ENCODE data around the gene IRF3. TPM values are rescaled to one million over a fixed set of nuclear protein-coding genes. Genes with fewer than 3 reads are reported as not detected.

Gene IRF3
- total RNA-seq, 1 donor from 2014 or later, result 34.5 TPM

DNA sequence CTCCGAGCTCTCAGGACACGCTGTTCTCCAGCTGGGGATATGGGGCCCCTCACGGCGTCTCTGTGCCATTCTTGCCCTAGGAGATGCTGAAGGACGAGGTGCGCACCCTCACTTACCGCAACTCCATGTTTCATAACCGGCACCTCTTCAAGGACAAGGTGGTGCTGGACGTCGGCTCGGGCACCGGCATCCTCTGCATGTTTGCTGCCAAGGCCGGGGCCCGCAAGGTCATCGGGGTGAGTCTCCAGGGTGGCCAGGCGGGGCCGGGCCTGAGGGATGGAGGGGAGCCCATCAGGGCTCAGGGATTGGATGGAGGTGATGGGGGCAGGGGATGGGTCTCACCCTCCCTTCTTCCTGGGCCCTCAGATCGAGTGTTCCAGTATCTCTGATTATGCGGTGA lies 16.2 kb upstream of the IRF3 start:
- no peak for DNase-seq
- H3K27me3 ChIP-seq (ENCODE audit: low read depth), result no peaks in the 10 kb centered on the region
- no peak overlapping the region for H3K4me3 ChIP-seq
- H3K9me3 ChIP-seq (replicated peaks), result no peaks in the 10 kb centered on the region
- H3K4me1 ChIP-seq, result peaks cover 73% of the 10 kb centered on the region
- intact Hi-C loops (cut with micrococcal nuclease), result no loop called here
- peaks cover 59% of the 10 kb centered on the region for H3K36me3 ChIP-seq
- H3K27ac ChIP-seq (replicated peaks), result no peak overlapping the region
- TF ChIP-seq, protein P1, sequence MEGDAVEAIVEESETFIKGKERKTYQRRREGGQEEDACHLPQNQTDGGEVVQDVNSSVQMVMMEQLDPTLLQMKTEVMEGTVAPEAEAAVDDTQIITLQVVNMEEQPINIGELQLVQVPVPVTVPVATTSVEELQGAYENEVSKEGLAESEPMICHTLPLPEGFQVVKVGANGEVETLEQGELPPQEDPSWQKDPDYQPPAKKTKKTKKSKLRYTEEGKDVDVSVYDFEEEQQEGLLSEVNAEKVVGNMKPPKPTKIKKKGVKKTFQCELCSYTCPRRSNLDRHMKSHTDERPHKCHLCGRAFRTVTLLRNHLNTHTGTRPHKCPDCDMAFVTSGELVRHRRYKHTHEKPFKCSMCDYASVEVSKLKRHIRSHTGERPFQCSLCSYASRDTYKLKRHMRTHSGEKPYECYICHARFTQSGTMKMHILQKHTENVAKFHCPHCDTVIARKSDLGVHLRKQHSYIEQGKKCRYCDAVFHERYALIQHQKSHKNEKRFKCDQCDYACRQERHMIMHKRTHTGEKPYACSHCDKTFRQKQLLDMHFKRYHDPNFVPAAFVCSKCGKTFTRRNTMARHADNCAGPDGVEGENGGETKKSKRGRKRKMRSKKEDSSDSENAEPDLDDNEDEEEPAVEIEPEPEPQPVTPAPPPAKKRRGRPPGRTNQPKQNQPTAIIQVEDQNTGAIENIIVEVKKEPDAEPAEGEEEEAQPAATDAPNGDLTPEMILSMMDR (IDR thresholded peaks at IDR 0.05; ENCODE audit: borderline replicate concordance), result no peak

DNA sequence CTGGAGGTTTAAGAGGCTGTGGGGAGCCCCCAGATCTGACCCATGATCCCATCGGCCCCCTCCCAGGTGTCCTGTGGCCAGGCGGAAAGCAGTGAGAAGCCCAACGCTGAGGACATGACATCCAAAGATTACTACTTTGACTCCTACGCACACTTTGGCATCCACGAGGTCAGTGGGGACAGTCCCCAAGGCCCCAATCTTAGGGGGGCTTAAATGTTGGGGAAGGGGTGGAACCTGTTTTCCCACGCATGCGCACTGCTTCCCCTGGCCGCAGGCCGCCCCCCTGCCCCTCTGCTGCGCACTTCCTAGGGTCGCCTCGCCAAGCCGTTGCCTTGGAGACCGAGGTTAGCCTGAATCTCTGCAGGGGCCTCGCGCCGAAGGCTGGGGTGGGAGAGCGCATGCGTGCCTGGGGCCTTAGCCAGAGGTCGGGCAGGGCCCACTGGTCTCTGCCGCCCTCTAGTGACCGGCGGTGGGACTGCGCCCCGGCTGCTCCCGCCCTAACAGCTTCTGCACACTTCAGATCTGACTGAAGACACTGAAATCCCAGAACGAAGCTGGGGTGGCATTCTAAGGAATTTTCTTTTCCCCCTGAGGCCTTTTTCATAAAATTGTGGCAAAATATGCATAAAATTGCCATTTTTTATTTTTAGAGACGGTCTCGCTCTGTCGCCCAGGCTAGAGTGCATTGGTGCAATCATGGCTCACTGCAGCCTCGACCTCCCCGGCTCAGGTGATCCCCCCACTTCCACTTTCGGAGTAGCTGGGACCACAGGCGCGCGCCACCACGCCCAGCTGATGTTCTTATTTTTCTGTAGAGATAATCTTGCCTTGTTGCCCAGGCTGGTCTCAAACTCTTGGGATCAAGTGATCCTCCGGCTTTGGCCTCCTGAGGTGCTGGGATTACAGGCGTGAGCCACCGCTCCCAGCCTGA lies 15.0 kb upstream of the IRF3 start:
- intact Hi-C loops (cut with micrococcal nuclease), result no loop called here
- peak overlapping the region; percentile 51 for H3K4me3 ChIP-seq
- TF ChIP-seq, protein P1 (IDR thresholded peaks at IDR 0.05; ENCODE audit: borderline replicate concordance), result peak; percentile 100
- no peaks in the 10 kb centered on the region for H3K9me3 ChIP-seq (replicated peaks)
- H3K4me1 ChIP-seq, result peaks cover 68% of the 10 kb centered on the region
- H3K36me3 ChIP-seq, result peaks cover 49% of the 10 kb centered on the region
- no peaks in the 10 kb centered on the region for H3K27me3 ChIP-seq (ENCODE audit: low read depth)
- H3K27ac ChIP-seq (replicated peaks), result peak overlapping the region; percentile 97
- DNase-seq, result peak; percentile 90

DNA sequence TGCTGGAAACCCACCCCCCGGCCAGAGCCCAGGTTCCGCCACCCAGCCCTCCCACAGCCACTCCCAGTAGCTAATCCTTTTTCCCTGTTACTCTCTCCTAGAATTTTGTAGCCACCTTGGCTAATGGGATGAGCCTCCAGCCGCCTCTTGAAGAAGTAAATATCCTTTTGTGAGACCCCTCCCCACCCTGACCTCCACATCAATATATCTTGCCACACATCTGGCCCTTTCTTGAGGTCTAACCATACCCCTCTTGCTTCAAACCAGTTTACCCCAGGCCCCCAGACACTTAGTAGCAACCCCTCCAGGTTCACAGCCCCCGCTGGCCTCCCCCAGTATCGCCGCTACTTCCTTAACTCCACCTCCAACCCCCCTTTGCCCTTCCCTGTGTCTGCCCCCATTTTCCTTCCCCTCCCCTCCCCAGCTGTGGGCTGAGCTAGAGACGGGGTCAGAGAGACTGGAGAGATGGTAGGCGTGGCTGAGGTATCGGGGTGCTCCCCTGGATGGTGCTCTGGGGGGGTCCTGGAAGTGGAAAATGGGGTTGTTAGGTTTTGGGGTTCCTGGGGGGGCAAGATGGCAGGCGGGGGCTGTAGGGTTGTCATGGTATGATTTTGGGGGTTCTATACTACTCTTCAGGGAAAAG lies 14.2 kb upstream of the IRF3 start:
- Histone ChIP-seq H3K27ac (replicated peaks) (peak overlapping the region; percentile 97), H3K27me3 (ENCODE audit: low read depth) (no peaks in the 10 kb centered on the region), H3K4me3 (peak overlapping the region; percentile 51), H3K4me1 (peaks cover 61% of the 10 kb centered on the region), H3K9me3 (replicated peaks) (no peaks in the 10 kb centered on the region), H3K36me3 (peaks cover 41% of the 10 kb centered on the region)
- intact Hi-C loops (cut with micrococcal nuclease), result no loop called here
- TF ChIP-seq, protein P1 (IDR thresholded peaks at IDR 0.05; ENCODE audit: borderline replicate concordance), result no peak
- DNase-seq, result no peak

DNA sequence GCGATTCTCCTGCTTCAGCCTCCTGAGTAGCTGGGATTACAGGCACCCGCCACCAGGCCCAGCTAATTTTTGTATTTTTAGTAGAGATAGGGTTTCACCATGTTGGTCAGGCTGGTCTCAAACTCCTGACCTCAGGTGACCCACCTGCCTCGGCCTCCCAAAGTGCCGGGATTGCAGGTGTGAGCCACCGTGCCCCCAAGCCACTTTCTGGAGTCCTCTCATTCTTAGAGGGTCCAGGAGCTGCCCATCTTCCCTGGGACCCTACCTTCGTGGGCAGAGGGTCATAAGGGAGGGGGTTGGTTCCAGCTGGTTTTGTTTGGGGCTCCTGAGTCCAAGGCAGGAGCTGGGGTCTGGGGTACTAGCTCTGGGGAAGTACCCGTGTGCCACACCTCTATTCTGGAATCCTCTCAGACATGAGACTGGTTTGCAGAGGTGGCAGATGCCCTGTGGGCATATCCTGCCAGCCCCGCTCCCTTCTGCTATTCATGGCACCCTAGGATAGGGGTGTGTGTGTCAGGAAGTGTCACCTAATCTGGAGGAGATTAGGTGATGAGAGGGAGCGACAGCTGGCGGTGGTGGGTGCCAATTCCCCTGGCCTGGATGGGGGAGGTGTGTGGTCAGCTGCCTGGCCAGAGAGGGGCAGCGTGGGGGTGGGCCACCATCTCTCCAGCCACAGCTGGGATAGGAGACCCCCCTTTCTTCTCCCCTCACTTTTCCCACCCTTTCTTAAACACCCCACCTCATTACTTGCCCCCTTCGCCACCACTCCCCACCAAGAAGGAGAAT lies 13.5 kb upstream of the IRF3 start:
- TF ChIP-seq, protein P1 (IDR thresholded peaks at IDR 0.05; ENCODE audit: borderline replicate concordance), result no peak

More for the DNA sequence above, 13.5 kb upstream of the IRF3 start:
- H3K36me3 ChIP-seq, result peaks cover 34% of the 10 kb centered on the region
- no peaks in the 10 kb centered on the region for H3K27me3 ChIP-seq (ENCODE audit: low read depth)
- intact Hi-C loops (cut with micrococcal nuclease), result no loop called here
- H3K9me3 ChIP-seq (replicated peaks), result no peaks in the 10 kb centered on the region
- H3K4me1 ChIP-seq, result peaks cover 55% of the 10 kb centered on the region
- no peak for DNase-seq
- peak overlapping the region; percentile 98 for H3K4me3 ChIP-seq
- H3K27ac ChIP-seq (replicated peaks), result peak overlapping the region; percentile 97

Data from left ventricle myocardium inferior (tissue), 1 donor.